ENCODE measurements around the gene NPAS1.

NPAS1 gene

GRCh38 chr19:47019431-47020041 is at the start of gene NPAS1:
Gene NPAS1 (plus strand): TSS chr19:47019837. CDS start chr19:47021048, 1,211 bp downstream.
- no peak for DNase-seq

GRCh38 chr19:46970815-46971214 is 48.8 kb upstream of the NPAS1 start:
- no peak for DNase-seq

GRCh38 chr19:46972311-46972710 is 47.3 kb upstream of the NPAS1 start:
- DNase-seq: no peak

GRCh38 chr19:46974181-46974580 is 45.5 kb upstream of the NPAS1 start:
- DNase-seq: no peak

GRCh38 chr19:46975011-46975924 is 44.4 kb upstream of the NPAS1 start:
- DNase-seq: no peak

GRCh38 chr19:46975925-46976782 is 43.5 kb upstream of the NPAS1 start:
- DNase-seq: no peak

GRCh38 chr19:46976845-46977320 is 42.8 kb upstream of the NPAS1 start:
- no peak for DNase-seq

GRCh38 chr19:46977548-46977947 is 42.1 kb upstream of the NPAS1 start:
- DNase-seq: no peak

GRCh38 chr19:46978171-46978869 is 41.3 kb upstream of the NPAS1 start:
- DNase-seq: no peak

- DNase-seq: no peak
These were observed 40.2 kb upstream of the NPAS1 start for GRCh38 chr19:46979126-46980105.

- no peak for DNase-seq
These were observed 38.9 kb upstream of the NPAS1 start for GRCh38 chr19:46980761-46981160.

GRCh38 chr19:46981286-46981945 is 38.2 kb upstream of the NPAS1 start:
- DNase-seq: no peak

GRCh38 chr19:46983097-46983496 is 36.5 kb upstream of the NPAS1 start:
- DNase-seq: no peak

- DNase-seq: no peak
These were observed 35.3 kb upstream of the NPAS1 start for GRCh38 chr19:46984077-46985010.

GRCh38 chr19:46985542-46986415 is 33.9 kb upstream of the NPAS1 start:
- no peak for DNase-seq

GRCh38 chr19:46988614-46989230 is 30.9 kb upstream of the NPAS1 start:
- no peak for DNase-seq

- peak; percentile 61 for DNase-seq
These were observed 28.5 kb upstream of the NPAS1 start for GRCh38 chr19:46990991-46991676.
